WTC11 (cell line): ENCODE results near the gene MARK3. TPM values are rescaled to one million over a fixed set of nuclear protein-coding genes. Genes with fewer than 3 reads are reported as not detected.

Experiments used
- ATAC-seq: fragments of 200-7000 bp; cut with Tn5 transposase; 2 replicates; pipeline ENCODE4 v1.10.0; 2021; ENCODE audit warnings: mild to moderate bottlenecking, moderate library complexity
- CTCF ChIA-PET: fragments of 300-600 bp; sonication (Branson Sonifier 250); formaldehyde crosslinking; loops from one replicate; lab custom pipeline; 2021; ENCODE audit warnings: antibody characterized with exemption; lab: Charles Lee
- POLR2A ChIA-PET: fragments of 350-600 bp; sonication (Branson Sonifier 250); formaldehyde crosslinking; loops from one replicate; lab custom pipeline; 2021; ENCODE audit warnings: antibody characterized with exemption; lab: Charles Lee
- DNase-seq: peaks from one replicate; pipeline ENCODE4 v3.0.0; 2021; ENCODE audit warnings: low spot score
- H3K27ac Mint-ChIP-seq: 2 replicates; pipeline ENCODE4 v1.8.0; 2021; ENCODE audit warnings: mixed read lengths
- H3K27me3 Mint-ChIP-seq: 2 replicates; pipeline ENCODE4 v1.8.0; 2021; ENCODE audit warnings: low read depth, mild to moderate bottlenecking, moderate library complexity, mixed read lengths
- H3K36me3 Mint-ChIP-seq: 2 replicates; pipeline ENCODE4 v1.8.0; 2021; ENCODE audit warnings: mixed read lengths
- H3K4me1 Mint-ChIP-seq: 2 replicates; pipeline ENCODE4 v1.8.0; 2022; ENCODE audit warnings: mixed read lengths
- H3K4me3 Mint-ChIP-seq: 2 replicates; pipeline ENCODE4 v1.8.0; 2021; ENCODE audit warnings: mild to moderate bottlenecking, moderate library complexity, mixed read lengths
- H3K9me3 Mint-ChIP-seq: 2 replicates; pipeline ENCODE4 v1.8.0; 2021; ENCODE audit warnings: mixed read lengths
- HMGA2 ChIP-seq: fragments of 250-450 bp; sonication (Bioruptor Pico); IDR thresholded peaks from 2 replicates; pipeline ENCODE4 v1.4.0; 2021; ENCODE audit warnings: mild to moderate bottlenecking, moderate library complexity
- MXD4 ChIP-seq: fragments of 250-450 bp; sonication (Bioruptor Pico); IDR thresholded peaks from 2 replicates; pipeline ENCODE4 v1.8.0; 2021; ENCODE audit warnings: mild to moderate bottlenecking, moderate library complexity, borderline replicate concordance
- PRRX2 ChIP-seq: fragments of 250-450 bp; sonication (Bioruptor Pico); IDR thresholded peaks from 2 replicates; pipeline ENCODE4 v1.8.0; 2021; ENCODE audit warnings: mild to moderate bottlenecking
- SP1 ChIP-seq: sonication (generic); formaldehyde crosslinking; conservative IDR thresholded peaks from 2 replicates; pipeline ENCODE4 v1.8.1; 2022; ENCODE audit warnings: missing genetic modification reagents
- ZNF121 ChIP-seq: sonication (generic); formaldehyde crosslinking; IDR thresholded peaks from 2 replicates; pipeline ENCODE4 v1.8.0; 2023; ENCODE audit warnings: missing genetic modification reagents
- ZNF396 ChIP-seq: fragments of 250-450 bp; sonication (Bioruptor Pico); IDR thresholded peaks from 2 replicates; pipeline ENCODE4 v1.8.0; 2021; ENCODE audit warnings: mild to moderate bottlenecking, moderate library complexity, borderline replicate concordance
- total RNA-seq: library from RNA; stranded (reverse); gene quantifications from 3 replicates; pipeline ENCODE4 v1.2.3, GENCODE V29; 2021
- TF ChIP-seq, protein P1 (sequence below): sonication (generic); formaldehyde crosslinking; IDR thresholded peaks from 2 replicates; pipeline ENCODE4 v1.8.0; 2022; ENCODE audit warnings: missing genetic modification reagents
- TF ChIP-seq, protein P2 (sequence below): sonication (generic); formaldehyde crosslinking; IDR thresholded peaks from 2 replicates; pipeline ENCODE4 v1.8.0; 2023; ENCODE audit warnings: missing genetic modification reagents, mild to moderate bottlenecking, borderline replicate concordance
- TF ChIP-seq, protein P3 (sequence below): sonication (generic); formaldehyde crosslinking; IDR thresholded peaks from 2 replicates; pipeline ENCODE4 v1.8.0; 2023; ENCODE audit warnings: missing genetic modification reagents
- TF ChIP-seq, protein P4 (sequence below): fragments of 250-450 bp; sonication (Bioruptor Pico); IDR thresholded peaks from 2 replicates; pipeline ENCODE4 v2.1.2; 2022; ENCODE audit warnings: mild to moderate bottlenecking, moderate library complexity

The MARK3 gene
- total RNA-seq, 1 experiment from 2014 or later = 93.7 TPM

DNA sequence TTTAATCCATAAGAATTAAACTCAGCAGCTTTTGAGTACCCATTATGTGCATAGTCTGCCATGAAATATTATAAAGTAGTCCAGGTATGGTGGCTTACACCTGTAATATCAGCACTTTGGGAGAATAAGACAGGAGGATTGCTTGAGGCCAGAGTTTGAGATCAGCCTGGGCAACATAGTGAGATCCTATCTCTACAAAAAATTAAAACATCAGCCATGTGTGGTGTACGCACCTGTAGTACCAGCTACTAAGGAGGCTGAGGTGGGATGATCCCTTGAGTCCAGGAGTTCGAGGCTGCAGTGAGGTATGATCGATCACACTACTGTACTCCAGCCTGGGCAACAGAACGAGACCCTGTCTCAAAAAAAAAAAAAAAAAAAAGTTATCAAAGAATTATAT is 15.3 kb downstream of the MARK3 start:
- Mint-ChIP-seq H3K9me3 (peaks cover 6% of the 10 kb centered on the region; the same call in 1 of the 2 replicates), H3K4me3 (no peak overlapping the region), H3K27ac (no peak overlapping the region), H3K27me3 (no peaks in the 10 kb centered on the region), H3K36me3 (peaks cover 5% of the 10 kb centered on the region; the same call in 1 of the 2 replicates), H3K4me1 (peaks cover 58% of the 10 kb centered on the region)
- no peak for ATAC-seq
- POLR2A ChIA-PET = no interaction called here
- no peak for DNase-seq
- no peak for TF ChIP-seq HMGA2
- TF ChIP-seq ZNF121 (CRISPR knock-in tag) = peak; percentile 75; the same call in 1 of the 2 replicates
- CTCF ChIA-PET = interaction anchor here (1.9 kb wide), 1 partner anchor 10 kb away, joined by 14 read pairs; no protein-coding TSS in a partner anchor

DNA sequence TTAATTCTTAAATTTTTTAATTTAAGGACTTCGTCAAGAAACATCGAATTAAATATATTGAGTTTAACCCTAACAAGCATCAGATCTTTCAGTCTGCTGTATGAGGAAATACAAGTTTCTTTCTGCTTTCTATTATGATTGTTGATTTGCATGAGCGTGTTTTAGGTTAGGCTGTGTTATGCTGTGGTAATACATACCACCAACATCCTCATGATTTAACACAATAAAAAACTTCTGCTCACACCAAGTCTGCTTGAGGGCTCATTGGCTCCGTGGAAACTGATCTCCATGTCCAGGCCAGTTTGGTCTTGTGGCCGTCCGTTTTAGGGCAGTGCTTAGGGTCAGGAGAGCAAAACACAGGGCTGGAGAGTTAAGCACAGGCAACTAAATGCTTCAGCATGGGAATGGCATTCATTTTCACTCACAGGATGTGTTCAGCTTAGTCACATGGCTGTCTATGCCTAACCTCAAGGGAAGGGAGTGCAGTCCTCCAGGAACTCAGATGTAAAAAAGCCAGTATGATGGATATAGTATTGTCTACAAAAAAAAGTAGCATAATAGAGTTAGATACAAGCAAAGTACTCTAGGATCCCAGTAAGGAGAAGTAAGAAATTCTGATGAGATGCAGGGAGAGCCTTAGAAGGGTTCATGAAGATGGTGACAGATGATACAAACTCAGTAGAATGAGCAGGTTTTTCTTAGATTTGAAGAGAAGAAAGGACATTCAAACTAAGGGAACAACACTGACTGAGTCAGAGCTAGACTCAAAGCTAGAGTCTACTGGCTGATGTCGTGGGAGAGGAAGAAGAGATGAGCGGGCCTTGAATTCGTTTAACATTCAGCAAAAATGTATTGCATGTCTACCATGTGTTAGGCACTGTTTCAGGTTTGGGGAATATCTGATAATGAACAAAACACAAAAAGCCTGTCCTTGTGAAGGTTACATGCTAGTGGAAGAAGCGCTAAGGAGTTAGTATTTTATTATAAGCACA is 16.3 kb downstream of the MARK3 start:
- Mint-ChIP-seq H3K36me3 (peaks cover 5% of the 10 kb centered on the region; the same call in 1 of the 2 replicates), H3K4me3 (no peak overlapping the region; the same call in 1 of the 2 replicates), H3K4me1 (peaks cover 49% of the 10 kb centered on the region), H3K27ac (peak overlapping the region; percentile 95), H3K9me3 (peaks cover 6% of the 10 kb centered on the region; the same call in 1 of the 2 replicates), H3K27me3 (no peaks in the 10 kb centered on the region)
- TF ChIP-seq ZNF396 (CRISPR knock-in tag) = no peak
- TF ChIP-seq, protein P1, sequence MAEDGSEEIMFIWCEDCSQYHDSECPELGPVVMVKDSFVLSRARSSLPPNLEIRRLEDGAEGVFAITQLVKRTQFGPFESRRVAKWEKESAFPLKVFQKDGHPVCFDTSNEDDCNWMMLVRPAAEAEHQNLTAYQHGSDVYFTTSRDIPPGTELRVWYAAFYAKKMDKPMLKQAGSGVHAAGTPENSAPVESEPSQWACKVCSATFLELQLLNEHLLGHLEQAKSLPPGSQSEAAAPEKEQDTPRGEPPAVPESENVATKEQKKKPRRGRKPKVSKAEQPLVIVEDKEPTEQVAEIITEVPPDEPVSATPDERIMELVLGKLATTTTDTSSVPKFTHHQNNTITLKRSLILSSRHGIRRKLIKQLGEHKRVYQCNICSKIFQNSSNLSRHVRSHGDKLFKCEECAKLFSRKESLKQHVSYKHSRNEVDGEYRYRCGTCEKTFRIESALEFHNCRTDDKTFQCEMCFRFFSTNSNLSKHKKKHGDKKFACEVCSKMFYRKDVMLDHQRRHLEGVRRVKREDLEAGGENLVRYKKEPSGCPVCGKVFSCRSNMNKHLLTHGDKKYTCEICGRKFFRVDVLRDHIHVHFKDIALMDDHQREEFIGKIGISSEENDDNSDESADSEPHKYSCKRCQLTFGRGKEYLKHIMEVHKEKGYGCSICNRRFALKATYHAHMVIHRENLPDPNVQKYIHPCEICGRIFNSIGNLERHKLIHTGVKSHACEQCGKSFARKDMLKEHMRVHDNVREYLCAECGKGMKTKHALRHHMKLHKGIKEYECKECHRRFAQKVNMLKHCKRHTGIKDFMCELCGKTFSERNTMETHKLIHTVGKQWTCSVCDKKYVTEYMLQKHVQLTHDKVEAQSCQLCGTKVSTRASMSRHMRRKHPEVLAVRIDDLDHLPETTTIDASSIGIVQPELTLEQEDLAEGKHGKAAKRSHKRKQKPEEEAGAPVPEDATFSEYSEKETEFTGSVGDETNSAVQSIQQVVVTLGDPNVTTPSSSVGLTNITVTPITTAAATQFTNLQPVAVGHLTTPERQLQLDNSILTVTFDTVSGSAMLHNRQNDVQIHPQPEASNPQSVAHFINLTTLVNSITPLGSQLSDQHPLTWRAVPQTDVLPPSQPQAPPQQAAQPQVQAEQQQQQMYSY (CRISPR knock-in tag) = no peak
- no peak for TF ChIP-seq PRRX2 (CRISPR knock-in tag)
- no peak for TF ChIP-seq MXD4 (CRISPR knock-in tag)
- TF ChIP-seq, protein P2, sequence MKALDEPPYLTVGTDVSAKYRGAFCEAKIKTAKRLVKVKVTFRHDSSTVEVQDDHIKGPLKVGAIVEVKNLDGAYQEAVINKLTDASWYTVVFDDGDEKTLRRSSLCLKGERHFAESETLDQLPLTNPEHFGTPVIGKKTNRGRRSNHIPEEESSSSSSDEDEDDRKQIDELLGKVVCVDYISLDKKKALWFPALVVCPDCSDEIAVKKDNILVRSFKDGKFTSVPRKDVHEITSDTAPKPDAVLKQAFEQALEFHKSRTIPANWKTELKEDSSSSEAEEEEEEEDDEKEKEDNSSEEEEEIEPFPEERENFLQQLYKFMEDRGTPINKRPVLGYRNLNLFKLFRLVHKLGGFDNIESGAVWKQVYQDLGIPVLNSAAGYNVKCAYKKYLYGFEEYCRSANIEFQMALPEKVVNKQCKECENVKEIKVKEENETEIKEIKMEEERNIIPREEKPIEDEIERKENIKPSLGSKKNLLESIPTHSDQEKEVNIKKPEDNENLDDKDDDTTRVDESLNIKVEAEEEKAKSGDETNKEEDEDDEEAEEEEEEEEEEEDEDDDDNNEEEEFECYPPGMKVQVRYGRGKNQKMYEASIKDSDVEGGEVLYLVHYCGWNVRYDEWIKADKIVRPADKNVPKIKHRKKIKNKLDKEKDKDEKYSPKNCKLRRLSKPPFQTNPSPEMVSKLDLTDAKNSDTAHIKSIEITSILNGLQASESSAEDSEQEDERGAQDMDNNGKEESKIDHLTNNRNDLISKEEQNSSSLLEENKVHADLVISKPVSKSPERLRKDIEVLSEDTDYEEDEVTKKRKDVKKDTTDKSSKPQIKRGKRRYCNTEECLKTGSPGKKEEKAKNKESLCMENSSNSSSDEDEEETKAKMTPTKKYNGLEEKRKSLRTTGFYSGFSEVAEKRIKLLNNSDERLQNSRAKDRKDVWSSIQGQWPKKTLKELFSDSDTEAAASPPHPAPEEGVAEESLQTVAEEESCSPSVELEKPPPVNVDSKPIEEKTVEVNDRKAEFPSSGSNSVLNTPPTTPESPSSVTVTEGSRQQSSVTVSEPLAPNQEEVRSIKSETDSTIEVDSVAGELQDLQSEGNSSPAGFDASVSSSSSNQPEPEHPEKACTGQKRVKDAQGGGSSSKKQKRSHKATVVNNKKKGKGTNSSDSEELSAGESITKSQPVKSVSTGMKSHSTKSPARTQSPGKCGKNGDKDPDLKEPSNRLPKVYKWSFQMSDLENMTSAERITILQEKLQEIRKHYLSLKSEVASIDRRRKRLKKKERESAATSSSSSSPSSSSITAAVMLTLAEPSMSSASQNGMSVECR (CRISPR knock-in tag) = no peak
- no peak for TF ChIP-seq SP1 (CRISPR knock-in tag)
- TF ChIP-seq, protein P3, sequence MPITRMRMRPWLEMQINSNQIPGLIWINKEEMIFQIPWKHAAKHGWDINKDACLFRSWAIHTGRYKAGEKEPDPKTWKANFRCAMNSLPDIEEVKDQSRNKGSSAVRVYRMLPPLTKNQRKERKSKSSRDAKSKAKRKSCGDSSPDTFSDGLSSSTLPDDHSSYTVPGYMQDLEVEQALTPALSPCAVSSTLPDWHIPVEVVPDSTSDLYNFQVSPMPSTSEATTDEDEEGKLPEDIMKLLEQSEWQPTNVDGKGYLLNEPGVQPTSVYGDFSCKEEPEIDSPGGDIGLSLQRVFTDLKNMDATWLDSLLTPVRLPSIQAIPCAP (CRISPR knock-in tag) = no peak
- TF ChIP-seq, protein P4, sequence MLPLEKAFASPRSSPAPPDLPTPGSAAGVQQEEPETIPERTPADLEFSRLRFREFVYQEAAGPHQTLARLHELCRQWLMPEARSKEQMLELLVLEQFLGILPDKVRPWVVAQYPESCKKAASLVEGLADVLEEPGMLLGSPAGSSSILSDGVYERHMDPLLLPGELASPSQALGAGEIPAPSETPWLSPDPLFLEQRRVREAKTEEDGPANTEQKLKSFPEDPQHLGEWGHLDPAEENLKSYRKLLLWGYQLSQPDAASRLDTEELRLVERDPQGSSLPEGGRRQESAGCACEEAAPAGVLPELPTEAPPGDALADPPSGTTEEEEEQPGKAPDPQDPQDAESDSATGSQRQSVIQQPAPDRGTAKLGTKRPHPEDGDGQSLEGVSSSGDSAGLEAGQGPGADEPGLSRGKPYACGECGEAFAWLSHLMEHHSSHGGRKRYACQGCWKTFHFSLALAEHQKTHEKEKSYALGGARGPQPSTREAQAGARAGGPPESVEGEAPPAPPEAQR (CRISPR knock-in tag) = no peak
- ATAC-seq (peak; percentile 63), DNase-seq (no peak)
- POLR2A ChIA-PET = no interaction called here
- CTCF ChIA-PET = interaction anchor here (0.6 to 1.1 kb wide), 3 partner anchors 11 to 97 kb away, joined by 3 to 7 read pairs (median 3); no protein-coding TSS in a partner anchor
